KOPT-K1 (cell line): ENCODE results near the gene RCAN2.

Source experiments
- H3K27ac ChIP-seq: fragments of 200-600 bp; sonication (generic); 2 replicates; pipeline ENCODE4 v1.5.1; 2016; ENCODE audit warnings: antibody characterized with exemption, mild to moderate bottlenecking, low read depth, low read length; ENCODE audit not compliant: poor library complexity, severe bottlenecking
- H3K36me3 ChIP-seq: fragments of 200-600 bp; sonication (generic); 2 replicates; pipeline ENCODE4 v1.5.1; 2017; ENCODE audit warnings: antibody characterized with exemption, mild to moderate bottlenecking, low read length, moderate library complexity; ENCODE audit not compliant: insufficient read depth
- H3K9me3 ChIP-seq: fragments of 200-600 bp; sonication (generic); 2 replicates; pipeline ENCODE4 v1.5.1; 2017; ENCODE audit warnings: antibody characterized with exemption, low read length, mild to moderate bottlenecking; ENCODE audit not compliant: insufficient read depth, poor library complexity, severe bottlenecking

RCAN2 gene

DNA sequence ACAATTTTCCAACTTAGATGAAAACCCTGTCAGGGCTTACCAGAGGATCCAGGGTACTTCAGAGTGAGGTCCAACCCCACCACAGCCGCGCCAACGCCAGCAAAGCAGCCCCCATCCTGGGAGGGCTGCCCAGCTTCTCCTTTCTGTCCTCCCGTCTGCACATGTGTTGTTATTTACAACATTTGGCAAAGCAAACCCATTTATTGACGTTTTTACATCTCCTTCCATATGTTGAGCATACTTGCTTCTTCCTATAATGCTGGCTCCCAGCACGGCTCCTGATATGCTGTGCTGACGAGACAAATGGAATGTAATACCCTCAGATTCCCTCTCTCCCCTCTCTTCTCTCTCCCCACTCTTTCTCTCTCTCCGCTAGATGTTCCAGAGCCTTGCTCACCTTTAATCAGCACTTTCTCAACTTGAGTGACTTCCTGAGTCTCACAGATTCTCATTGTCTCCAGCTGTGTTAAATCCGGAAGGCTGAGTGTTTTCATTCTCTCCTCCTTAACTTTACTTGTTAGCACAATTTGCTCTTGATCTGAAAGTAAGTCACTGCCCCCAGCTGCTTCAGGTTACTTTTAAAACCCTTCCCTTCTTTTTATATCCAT, 22.7 kb downstream of the RCAN2 start:
- no peaks in the 10 kb centered on the region for H3K9me3 ChIP-seq
- no peaks in the 10 kb centered on the region for H3K36me3 ChIP-seq
- H3K27ac ChIP-seq = no peak overlapping the region

DNA sequence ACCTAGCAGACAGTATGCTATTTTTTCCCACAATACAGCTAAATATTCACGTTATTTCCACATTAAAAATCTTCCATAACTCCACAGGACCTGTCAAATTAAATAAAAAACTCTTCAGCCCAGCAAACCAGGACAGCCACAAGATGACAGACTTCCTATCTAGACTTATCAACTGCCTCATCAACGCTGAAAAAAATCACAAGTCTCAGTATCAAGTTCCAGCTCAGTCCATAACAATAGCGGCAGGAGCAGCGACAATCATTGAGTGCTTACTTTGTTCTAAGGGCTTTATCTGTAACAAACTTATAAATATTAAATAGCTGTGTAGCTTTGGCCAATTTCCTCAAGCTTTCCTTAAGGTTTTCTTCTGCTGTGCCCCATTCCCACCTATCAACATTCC, 24.7 kb downstream of the RCAN2 start:
- Histone ChIP-seq H3K27ac (no peak overlapping the region), H3K9me3 (no peaks in the 10 kb centered on the region)

DNA sequence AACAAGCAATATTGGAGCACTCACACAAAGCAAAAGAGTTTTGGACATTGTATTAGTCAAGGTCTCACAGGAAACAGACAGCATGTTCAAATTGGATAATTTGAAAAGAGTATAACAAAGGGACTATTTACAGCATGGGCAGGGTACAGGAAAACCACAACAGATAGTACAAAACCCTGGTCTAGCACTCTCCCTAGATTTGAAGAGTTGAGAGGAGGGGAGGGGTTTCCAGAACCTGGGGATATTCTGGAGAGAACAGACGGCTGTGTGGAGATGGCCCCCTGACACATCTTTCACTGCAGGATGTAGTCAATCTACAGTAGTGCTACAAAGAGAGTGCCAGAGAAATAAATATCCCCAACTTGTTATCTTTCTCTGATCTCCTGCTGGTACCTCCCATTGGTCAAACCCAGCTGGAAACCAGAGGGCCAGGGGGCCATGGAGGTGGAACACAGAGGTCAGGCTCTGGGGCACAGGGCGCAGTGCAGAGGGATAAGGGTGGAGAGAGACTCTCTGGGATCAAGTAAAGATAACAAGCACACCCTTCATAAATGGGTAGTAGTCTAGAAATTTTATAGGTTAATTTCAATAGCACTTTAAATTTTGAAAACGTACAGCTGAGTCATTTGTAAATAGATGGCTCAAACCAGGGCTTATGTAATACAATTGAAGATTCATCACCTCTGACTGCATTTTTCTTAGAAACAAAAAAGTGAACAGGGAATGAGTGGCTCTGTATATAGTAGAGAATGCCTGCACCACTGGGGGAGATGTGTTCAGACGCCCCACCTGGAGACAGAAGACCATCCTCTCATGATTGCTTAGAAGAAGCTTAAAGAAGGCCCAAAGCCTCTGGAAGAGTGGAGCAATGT, 25.7 kb downstream of the RCAN2 start:
- H3K27ac ChIP-seq = no peak overlapping the region
- H3K9me3 ChIP-seq = no peaks in the 10 kb centered on the region
- H3K36me3 ChIP-seq = no peaks in the 10 kb centered on the region

More for the DNA sequence above, 24.7 kb downstream of the RCAN2 start:
- H3K36me3 ChIP-seq = no peaks in the 10 kb centered on the region

DNA sequence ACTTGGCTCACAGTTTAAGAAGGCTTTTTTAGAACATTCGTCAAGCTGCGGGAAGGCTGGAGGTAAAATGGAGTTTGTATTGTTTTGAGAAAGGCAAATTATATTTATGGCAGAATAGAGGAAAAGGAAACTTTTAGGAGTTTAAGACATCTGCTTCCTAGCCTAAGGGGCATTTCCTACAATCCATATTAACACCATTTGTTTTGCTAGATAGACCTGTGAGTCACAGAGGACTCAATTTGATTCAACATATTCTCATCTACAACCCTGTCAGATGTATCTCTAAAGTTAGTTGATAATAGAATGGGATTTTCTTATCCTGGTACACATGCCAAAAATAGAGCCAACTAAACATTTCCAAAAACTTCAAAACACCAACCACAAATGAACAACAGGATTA, 35.0 kb downstream of the RCAN2 start:
- no peaks in the 10 kb centered on the region for H3K9me3 ChIP-seq
- H3K36me3 ChIP-seq = no peaks in the 10 kb centered on the region
- H3K27ac ChIP-seq = no peak overlapping the region

DNA sequence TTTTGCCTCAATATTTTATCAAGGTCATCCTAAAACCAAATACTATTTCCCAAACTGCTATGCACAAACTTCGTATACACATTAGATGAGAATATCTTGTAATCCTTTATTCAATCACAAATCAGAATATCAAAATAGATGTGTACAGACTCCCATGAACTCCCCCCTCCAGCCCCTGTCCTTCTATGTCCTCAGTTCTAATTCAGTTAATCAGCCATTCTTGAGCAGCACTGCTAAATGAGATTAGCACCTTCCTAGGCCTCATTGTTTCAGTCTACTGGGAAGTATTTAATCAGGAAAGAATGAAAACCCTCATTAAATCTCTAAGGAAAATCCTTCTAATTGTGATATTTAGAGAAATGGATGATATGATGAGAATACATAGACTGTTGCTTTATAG, 36.6 kb downstream of the RCAN2 start:
- Histone ChIP-seq H3K9me3 (no peaks in the 10 kb centered on the region), H3K36me3 (no peaks in the 10 kb centered on the region), H3K27ac (no peak overlapping the region)

DNA sequence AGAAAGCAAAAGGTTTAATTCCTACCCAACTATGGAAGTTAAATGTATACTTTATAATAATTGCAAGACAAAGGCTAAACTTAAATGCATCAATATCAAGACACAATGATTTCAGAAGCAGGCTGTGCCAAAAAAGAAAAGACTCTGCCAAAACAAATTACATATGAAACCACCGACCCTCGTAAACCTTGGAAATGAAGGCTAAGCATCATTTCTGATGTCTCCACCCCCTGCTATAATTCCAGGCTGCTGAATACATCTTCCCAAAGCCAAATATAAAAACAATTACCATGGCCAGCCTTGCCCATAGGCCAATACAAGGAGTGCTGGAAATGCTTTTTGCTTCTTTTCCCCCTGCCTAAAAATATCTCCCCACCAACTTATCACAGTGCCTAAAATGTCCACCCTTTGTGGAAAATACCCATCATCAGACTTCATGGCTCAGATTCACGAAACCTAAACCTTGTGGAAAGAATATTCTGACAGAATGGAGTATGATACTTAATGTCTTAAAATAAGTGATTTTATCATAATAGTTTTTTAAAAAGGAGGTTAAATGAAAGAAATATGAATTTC, 37.4 kb downstream of the RCAN2 start:
- no peaks in the 10 kb centered on the region for H3K36me3 ChIP-seq
- H3K9me3 ChIP-seq = no peaks in the 10 kb centered on the region
- H3K27ac ChIP-seq = no peak overlapping the region

DNA sequence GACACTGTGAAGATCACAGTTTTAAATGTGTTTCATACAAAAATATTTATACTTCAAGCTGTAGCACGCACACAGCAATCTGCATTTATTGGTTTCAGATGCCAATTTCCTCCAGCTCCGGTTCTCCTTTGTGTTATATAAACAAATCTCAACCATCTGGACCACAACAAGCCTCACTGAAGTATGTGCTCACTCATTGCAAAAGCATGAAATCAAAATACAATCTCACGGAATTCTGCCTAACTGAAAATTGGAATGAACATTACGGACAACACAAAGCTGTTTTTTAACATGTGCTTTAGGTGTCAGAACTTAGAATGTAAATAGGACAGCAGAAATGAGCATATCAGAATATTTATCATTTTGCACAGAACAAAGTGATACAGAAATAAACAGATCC, 38.0 kb downstream of the RCAN2 start:
- no peaks in the 10 kb centered on the region for H3K36me3 ChIP-seq
- no peaks in the 10 kb centered on the region for H3K9me3 ChIP-seq
- no peak overlapping the region for H3K27ac ChIP-seq

DNA sequence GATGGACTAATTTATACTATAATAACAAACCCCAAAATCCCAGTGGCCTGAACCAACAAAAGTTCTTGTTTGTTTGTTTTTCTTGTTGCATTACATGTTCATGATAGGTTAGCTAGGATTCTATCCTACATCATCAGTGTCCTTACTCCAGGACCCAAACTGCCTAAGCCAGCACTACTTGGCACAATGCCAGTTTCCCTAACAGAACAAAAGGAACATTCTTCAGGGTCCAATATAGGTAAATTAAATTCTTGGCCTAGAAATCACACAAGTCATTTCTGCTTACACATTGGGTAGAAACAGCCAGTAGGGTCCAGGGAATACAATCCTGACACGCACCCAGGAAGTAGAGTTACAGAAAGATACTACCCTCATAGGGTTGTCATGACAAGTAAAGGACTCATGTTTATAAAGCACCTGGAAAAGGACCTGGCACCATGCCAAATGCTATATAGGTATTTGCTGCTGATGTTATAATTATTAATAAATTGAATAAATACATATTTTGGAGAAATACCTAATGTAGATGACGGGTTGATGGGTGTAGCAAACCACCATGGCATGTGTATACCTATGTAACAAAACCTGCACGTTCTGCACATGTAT, 38.8 kb downstream of the RCAN2 start:
- Histone ChIP-seq H3K27ac (no peak overlapping the region), H3K9me3 (no peaks in the 10 kb centered on the region), H3K36me3 (no peaks in the 10 kb centered on the region)

DNA sequence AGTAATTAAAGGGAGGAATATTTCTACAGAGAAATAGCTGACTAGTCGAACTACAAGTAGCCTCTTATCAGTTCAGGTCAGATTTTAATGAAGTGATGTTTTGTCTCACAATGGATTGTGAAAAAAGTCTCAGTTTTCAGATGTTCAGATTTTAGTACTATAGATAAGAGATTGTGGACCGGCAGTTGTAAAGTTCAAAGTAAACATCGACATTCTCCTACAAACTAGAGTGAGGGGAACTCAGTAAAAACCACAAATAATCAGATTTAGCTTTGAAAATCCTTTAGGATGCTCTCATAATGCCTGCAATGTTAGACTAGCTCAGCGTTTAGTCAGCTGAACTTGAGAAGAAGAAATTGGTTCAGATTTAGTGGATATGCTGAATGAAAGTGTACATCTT, 39.9 kb downstream of the RCAN2 start:
- H3K36me3 ChIP-seq = no peaks in the 10 kb centered on the region
- H3K27ac ChIP-seq = no peak overlapping the region
- peaks cover 1% of the 10 kb centered on the region for H3K9me3 ChIP-seq

DNA sequence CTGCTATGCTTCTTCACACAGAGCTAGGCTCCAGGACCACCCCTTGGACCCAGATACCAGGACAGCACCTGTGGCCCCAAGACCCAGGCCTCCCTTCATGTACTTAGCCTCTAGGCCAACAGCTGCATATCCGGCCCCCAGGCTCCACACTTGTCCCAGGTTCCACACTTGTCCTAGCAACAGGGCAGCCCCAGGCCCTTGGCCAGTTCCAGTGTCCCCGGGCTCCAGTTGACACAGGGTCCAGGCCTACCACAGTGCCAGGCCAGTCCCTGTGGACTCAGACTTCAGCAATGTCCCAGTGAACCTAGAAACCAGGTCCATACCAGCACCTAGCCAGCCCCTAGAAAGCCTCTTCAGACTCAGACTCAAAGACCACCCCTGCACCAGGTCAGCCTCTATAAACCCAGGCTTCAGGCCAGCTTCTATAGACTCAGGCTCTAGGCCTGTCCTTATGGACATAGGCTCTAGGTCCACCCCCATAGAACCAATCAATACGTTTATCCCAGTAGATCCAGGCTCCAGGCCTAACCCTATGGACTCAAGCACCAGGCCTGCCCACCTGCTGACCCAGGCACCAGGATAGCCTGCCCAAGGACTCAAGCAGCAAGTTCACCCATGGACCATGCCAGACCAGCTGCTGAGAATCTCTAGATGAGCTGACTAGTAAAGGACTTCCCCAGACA, 46.3 kb downstream of the RCAN2 start:
- H3K27ac ChIP-seq = no peak overlapping the region
- no peaks in the 10 kb centered on the region for H3K36me3 ChIP-seq
- H3K9me3 ChIP-seq = peaks cover 13% of the 10 kb centered on the region

DNA sequence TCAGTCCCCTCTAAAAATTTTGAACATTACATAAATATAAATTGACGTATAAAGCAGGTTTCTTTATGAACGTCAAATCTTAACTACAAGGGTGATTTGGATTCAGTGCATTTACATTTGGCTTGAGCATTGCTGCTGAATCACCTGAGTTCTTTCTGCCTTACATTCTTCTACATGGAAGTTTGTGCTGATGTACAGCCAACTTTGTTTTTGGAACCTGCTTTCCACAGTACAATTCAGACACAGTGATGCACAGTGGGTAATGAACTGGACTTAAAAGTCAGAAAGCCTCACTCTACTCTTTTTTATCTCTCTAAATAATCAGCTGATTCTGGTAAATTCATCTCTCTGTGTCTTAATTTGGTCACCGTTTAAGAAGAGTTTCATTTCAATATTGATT, 47.6 kb downstream of the RCAN2 start:
- H3K27ac ChIP-seq = no peak overlapping the region
- H3K9me3 ChIP-seq = peaks cover 13% of the 10 kb centered on the region
- no peaks in the 10 kb centered on the region for H3K36me3 ChIP-seq

DNA sequence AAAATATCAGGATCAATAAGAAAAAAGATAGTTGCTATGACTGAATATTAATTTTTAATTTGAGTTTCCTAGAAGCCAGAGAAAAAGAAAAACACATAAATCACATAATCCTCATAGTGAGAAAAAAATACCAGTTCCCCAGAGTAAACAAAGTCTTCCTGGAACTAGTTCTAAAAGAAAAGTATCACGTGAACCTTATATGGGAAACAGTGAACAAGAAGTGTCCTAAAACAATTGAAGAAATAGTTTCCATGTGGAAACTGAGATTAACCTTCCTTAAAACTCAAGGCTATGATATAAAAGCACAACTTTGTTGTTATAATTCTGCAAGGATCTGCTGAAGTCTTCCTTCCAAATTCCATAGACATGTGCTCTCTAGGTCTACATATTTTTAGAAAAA, 50.6 kb downstream of the RCAN2 start:
- Histone ChIP-seq H3K36me3 (no peaks in the 10 kb centered on the region), H3K27ac (no peak overlapping the region), H3K9me3 (peaks cover 7% of the 10 kb centered on the region)

DNA sequence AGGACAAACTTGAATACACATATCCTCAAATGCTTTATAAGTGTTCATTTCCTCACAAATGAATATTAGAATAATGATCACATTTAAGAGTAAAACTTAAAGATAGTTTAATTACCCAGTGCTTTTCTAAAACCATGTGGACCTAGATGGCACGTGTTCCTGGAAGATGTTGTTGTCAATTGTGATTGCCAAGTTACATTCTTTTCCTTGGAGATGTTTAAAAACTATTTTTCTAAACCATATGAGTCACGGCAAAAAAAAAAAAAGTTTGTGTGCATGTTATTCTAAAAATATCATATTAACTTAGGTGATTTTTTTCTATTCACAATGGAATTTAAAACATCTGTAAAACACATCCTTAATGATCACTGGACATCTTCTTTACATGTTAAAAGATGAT, 51.1 kb downstream of the RCAN2 start:
- Histone ChIP-seq H3K27ac (no peak overlapping the region), H3K36me3 (no peaks in the 10 kb centered on the region), H3K9me3 (peaks cover 3% of the 10 kb centered on the region)

DNA sequence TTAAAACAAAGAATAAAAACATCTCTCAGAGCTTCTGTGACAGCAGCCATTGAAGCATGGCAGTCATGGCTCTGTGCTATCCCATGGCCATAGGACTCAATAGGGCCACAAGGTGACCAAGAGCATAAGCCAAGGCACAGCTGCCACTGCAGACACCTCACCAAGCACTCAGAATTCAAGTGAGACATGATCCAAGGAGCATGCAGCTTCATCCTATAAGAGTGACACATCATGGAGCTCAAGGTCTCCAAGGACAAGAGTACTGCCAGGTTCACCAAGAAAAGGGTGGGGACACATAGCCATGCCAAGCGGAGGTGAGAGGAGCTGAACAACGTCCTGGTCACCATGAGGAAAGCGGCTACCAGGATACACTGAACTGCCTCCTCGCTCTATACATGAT, 53.0 kb downstream of the RCAN2 start:
- Histone ChIP-seq H3K9me3 (no peaks in the 10 kb centered on the region), H3K27ac (no peak overlapping the region), H3K36me3 (no peaks in the 10 kb centered on the region)

DNA sequence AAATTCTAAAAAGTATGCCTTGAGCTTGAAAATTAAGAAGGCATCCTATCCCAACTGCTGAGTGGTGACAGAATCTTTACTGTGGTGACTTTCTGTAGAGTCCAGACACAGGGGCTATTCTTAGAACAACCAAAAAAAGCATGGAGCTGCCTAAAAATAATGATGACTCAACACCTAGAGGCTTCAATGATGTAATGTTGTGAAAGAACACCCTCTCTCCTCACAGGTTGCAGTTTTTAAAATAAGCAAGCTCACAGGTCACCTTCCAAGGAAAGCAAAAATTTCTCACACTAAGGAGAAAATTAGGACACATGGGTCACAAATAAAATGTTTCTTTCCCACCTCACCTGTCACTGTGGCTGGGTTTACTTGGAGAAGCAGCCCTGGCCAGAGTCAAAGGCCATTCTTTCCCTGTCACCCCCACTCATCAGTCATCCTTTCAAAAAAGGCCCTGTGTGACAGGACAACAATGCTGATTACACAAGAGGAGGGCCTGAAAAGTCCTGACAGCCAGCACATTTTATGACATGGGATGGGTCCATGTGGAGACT, 53.5 kb downstream of the RCAN2 start:
- no peak overlapping the region for H3K27ac ChIP-seq
- H3K36me3 ChIP-seq = no peaks in the 10 kb centered on the region

More for the DNA sequence above, 53.5 kb downstream of the RCAN2 start:
- H3K9me3 ChIP-seq = no peaks in the 10 kb centered on the region
